HG02623 (cell line): ENCODE measurements around the gene ATRIP.

Experiments used
- ATAC-seq: cut with Tn5 transposase; IDR thresholded peaks from one replicate; pipeline ENCODE4 v1.9.1; 2021; ENCODE audit warnings: moderate library complexity; ENCODE audit not compliant: unreplicated experiment

ATRIP gene

DNA sequence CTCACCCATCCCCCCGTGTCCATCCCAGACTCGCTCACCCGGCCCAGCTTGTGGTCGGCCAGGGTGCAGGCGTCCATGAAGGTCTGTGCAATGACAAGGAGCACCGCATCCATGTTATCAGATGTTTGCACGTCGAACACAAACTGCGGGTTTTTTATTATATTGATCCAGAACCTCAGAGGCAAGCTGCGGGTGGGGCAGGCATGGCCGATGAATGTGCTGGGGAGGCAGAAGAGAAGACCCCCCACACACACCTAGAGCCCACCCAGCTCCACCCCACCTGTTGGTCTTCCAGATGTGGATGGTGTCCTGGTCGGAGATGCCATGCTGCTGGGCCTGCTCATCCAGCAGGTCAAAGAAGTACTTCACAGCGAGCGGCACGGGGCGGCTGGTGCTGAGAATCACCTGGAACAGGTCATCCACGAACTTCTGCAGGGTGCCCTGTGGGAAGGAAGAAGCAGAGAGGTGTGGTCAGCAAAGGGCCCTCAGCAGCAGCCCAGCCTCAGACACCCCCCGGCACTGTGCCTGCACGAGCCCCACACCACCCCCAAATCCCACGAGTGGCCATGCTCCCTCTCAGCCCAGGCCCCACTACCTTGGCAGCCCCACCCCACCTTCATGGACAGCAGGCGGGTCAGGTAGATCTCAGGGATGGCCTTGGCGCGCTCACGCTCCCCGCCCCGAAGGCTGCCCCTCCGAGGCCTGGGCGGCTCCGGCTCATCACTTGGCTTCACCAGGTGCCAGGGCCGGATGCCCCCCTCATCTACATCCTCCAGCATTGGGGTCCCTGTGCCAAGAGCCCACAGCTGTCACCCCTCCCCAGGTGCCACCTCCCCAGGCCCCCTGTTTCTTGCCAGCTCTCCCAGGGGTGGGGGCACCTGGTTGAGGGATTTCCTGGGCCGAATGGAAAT lies 37.0 kb upstream of the ATRIP start:
- no peak for ATAC-seq

DNA sequence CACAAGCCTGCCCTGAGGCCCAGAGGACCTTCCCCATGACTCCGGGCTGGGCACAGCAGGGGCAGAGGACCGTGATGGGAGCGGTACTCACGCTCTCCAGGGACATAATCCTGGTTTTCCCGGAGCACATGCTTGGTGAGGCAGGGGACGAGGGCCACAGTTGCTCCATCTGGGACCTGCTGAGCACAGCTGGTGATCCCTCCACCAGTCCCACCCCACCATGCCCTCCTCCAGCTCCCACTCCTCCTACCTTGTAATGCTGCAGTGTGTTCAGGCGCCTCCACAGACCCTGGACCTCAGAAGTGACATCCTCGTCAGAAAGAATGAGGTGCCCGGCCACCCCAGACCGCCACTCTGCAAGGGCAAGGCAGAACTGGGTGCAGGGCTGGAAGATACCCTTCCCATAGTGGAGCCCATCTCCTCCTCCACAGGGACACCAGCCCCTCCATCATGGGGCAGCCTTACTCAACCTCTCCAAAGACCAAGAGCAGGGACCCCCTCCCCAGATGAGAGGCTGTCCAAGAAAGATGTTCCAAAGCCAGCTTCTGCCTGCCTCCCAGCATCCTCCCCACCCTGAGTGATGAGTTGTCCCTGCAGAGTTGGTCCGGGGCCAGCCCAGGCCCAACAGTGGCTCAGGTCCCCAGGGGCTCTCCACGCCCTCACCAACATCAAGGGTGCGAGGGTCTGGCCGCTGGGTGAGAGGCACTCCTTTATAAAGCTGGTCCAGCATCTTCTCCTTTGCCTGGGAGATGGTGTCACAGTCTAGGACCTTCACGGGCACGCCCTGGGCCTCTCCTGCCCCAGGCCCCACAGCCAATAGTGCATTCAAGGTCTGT lies 36.1 kb upstream of the ATRIP start:
- no peak for ATAC-seq

DNA sequence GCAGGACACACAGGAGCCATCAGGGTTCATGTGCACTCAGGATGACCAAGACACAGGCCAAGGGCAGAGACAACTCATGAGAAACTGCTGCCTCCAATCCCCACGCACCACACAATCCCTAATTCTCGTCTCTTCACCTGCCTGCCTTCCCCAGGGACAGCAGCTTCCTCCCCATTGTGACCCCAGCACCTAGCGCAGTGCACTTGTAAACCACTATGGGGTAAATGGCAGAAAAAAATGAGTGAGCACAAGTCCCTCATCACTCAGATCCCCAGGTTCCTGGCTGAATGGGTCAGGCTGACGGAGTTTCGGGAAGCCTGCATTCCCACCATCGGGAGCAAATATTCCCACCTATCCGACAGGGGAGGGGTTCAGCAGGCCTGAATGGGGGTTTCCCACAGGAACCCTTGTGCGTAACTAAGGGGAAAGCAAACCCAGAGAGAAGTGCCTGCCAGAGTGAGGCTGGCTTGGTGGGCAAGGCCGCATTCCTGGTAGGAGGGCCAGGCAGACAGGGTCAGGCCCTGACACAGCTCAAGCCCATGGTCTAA lies 35.4 kb upstream of the ATRIP start:
- no peak for ATAC-seq

DNA sequence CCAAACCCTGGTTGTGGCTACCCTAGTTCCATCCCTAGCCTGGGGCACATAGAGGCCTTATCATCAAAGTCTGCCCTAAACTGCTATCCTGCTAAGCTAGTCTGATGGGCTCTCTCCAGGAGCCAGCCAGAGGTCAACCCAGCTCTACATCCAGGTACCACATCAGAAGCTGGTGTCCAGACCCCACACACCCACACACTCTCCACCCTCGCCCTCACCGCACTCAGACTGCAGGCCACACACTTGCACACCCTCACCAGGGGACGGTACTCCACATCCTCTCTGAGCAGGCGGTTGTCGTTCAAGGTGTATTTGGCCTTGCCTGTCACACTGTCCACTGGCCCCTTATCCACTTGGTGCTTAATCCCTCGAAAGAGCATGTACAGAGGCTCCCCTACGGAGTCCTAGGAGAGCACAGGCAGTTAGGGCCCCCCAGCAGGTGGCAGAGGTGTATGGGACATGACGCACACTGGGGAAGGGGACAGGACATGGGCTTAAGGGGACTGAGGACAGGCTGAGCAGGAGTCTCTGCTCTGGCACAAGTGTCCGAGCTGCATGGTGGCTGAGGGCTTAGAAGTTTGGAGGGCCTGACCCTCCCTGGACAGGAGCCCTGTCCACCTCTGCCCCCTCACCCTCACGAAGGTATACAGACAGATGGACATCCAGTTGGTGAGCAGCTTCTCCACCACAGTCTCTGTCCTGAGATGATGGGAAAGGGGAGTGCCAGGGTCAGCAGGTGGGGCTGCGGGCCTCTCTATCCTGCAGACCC lies 34.7 kb upstream of the ATRIP start:
- no peak for ATAC-seq

DNA sequence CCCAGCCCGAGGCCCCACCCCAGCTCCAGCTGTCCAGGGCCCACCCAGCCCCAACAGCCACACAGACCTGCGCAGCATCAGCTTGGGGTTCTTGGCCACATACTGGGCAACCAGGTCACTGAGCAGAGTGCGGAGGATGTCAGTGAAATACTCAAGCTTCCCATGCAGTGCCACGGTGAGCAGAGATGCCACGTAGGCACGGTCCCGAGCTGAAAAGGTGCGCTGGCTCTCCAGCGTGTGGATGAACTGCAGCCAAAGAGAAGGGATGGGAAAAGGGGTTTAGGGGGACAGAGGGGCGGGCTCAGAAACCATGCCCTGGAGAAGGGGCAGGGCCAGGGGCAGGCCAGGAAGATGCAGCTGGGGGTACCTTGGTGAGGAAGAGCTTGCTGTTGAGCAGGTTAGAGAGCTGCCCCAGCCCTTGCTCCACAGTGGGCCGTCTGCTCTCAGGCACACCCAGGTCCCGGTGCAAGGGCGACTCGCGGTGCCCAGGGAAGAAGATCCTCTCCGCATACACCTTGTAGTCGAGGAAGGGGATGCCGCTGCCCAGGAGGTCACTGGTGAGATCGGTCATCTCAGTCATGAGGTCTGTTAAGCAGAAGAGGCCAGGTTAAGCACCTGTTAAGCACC lies 34.0 kb upstream of the ATRIP start:
- ATAC-seq: no peak

DNA sequence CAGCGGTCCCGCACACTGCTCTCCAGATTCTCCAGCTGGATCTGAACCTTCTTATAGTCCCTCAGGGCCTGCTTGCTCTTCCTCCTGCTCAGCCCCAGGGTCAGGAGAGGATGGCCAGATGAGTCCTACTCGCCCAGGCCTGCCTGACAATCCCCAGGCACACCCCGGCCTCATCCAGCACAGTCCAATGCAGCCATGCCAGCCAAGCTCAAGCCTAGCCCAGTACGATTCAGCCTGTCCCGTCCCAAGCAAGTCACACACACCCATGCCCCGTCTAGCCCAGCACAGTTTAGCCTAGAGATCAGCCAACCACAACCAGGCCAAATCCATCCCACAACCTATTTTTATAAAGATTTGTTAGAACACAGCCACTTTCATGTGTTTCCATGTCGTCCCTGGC lies 33.5 kb upstream of the ATRIP start:
- no peak for ATAC-seq

DNA sequence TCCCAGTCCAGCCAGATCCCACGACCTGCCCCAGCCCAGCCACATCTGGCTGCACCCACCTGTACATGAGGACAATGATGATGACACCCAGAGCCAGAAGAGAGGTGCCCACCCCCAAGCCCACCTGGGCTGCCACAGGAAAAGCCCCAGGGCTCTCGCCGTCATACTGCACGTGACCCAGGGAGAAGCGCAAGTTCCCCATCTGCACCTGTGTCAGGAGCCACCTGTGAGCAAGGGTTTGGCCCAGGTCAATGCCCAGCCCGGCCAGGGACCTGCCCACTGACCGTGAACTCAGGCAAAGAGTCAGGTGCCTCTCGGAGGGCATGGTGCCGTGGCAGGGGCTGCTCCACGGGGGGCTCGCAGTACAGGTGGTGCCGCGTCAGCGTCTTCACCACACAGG lies 32.9 kb upstream of the ATRIP start:
- ATAC-seq: no peak

DNA sequence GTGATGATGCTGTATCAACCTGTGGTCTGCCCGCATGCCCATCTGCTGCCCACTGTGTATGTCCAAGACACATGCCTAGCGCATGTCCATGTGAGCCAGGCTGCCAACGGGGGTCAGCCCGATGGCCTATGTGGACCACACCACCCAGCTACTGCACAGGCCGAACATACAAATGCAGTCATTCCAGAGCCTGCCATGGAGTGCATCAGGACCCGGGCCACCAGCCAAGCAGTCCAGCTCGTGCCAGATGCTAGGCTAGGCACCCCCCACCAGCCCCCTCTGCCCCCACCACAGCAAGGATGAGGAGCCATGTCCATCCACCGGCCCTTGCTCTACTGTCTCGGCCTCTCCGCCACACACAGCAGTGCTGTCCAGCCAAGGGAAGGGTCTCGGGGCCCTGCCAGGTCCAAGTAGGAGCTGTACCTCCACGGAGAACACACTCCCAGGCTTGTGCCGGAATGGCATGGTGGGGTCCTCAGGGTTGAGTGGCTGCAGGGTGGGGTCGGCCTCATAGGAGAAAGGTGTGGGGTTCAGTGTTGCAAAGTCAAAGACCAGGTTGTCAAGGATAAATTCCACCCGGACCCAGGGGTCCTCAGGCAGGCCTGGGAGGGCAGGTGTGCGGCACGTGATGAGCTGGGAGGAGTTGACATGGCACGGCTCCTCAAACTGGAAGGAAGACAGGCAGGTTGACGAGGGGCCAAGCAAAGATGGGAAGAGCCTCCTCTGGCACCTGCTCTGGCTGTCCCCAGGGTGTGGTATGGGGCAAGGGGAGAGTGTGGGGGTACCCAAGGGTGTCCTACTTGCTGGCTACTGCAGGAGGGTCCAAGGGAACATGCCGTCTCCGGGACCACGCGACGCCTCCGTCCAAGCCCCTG lies 31.9 kb upstream of the ATRIP start:
- ATAC-seq: no peak

DNA sequence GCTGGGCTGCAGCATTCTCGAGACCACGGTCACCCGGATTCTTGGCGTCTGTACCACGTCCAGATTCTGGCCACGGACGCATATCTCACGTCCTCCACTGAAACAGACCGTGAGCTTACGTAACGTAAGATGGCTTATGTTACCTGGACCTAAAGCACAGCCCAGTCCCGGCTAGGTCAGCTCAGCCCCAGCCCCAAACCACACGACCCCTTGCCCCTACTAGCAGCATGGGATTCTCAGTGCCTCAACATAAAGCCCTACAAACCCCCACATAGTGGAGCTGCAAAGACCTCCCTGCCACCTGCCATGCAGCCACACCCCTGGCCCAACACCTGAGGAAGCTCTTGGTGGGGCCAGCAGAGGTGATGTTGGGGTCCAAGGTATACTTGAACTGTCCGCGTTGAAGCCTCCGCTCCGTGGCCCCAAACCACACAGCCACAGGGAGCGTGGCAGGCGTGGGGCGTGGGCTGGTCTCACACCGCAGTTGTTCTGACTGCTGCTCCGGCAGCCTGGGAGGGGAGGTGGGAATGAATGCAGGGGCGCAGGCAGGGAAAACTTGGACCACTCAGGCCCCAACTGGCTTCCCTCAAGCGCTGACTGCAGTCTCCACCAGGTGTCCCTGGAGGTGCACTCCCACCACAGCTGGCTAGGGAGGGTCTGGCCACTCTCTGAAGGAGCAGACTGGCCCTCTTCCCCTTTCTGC lies 31.1 kb upstream of the ATRIP start:
- ATAC-seq: no peak

DNA sequence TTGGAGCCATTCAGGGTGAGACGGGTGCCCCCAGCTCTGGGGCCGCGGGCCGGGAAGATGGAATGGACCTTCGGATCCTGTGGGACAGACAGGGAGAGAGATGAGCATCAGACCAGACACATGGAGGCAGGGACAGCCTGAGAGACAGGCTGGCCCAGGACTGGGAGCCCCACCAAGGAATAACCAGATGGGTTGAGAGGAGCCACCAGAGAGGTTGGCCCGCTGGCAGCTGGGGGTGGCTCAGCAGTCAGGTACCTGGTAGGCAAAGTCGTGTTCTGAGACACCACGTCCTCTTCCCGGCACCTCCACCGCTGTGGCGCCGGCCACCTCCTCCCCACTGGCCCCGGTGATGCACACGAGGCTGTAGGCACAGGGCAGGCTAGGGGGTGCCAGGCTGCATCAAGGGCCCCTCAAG lies 30.4 kb upstream of the ATRIP start:
- ATAC-seq: no peak

DNA sequence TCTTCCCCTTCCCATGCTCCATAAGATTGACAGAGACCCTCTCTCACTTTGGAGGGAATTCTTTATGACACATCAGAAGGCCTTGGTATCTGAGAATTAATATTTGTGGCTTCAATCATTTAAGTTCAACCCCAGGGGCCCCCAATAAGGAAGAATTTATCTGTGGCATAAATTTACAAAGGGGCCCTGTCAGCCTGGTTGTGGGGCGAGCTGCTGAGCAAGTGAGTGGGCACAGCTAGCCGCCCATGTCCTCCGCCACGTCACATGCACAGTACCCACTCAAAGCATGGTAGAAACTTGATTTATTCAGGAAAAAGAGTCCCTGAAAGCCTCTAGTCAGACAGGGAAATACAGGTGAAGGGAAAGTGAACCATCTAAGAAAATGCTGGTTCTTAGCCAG lies 30.0 kb upstream of the ATRIP start:
- ATAC-seq: no peak

DNA sequence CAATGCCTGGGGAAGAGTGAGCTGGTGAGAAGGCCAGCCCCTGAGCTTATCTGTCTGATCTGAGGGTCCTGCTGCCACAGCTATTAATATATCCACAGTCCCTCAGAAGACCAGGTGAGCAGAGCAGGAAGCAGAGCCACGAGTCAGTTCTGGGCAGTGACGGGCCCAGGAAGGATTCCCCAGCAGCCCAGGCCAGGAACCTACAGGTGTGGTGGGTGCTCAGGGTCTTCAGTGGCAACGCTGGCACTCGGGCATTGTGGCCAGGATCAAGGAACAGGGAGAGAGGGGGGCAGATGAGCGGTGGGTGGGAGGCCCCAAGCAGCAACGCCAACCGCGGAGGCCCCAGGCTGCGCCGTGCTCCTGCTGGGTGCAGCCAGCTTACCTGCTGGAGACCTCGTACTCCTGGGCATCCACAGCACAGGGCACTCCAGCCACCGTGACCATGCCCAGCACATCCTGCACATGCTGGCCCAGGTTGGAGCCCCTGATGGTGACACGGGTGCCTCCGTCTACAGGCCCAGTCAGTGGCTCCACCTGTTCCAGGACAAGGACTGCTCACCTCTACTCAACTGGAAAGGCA lies 28.9 kb upstream of the ATRIP start:
- no peak for ATAC-seq

DNA sequence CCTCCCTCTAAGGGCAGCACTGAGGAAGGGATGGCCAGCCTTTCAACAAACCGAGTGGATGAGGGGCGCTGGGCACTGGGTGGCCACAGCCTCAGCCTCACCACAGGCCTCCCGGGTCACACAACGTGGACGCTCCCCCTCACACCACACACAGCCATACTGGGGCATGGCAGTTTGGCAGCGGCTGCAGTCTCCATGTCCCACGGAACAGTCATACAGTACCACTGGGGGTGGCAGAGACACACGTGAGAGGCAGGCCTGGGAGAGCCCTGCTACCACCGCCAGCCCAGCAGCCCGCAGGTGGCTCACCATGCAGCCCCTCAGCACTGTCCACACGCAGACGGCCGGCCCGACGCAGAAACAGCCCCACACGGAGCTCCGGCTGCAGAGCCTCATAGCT lies 28.4 kb upstream of the ATRIP start:
- ATAC-seq: no peak

DNA sequence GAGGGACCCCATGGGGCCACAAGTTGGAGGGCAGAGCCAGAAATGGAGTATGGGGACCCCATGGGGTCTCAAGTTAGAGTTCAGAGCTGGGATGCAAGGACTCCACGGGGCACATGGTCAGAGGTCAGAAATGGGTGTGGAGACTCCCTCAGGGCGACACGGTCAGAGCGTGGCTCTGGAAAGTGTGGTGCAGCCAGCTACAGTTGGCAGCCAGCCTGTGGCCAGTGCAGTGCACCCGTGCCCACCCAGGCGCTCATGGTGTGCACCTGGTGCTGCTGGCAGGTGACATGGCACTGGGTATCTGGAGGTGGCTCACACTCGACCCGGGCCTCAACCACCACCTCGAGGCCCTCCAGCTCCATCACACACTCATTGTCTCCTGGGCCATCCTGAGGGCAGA lies 27.9 kb upstream of the ATRIP start:
- ATAC-seq: no peak

DNA sequence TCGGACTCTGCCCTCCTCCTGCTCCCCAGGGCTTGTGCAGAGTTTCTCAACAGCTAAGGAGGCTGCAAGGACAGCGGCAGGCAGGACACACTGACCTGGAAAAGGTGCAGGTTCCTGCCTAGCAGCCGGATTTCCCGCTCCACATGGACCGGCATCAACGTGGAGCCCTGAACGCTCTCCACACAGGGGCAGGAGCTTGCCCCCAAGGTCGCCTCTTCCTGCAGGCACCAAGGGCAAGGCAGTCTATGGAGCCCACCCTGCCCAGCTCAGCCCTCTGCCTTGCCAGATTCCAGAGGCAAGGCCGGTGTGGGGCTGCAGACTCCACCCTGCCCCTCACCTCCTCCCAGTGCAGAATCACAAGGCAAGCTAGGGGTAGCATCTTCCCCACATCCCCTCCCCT lies 27.4 kb upstream of the ATRIP start:
- ATAC-seq: no peak

DNA sequence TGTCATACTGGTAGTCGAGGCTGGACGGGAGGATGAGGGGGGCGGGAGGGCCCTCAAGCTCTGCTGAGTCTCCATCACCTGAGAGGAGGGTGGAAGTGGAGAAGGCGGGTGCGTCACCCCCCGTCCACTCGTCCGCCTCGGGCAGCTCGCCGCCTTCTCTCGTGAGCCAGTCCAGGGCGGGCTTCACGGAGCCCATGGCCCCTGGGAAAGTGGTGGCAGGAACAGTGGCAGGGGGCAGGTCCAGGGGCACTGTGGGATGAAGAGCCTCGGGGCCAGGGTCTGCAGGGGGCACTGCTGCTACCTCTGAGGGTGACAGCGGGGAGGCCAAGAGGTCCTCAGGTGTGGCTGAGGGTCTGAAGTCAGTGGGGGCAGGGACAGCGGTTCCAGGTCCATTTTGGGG lies 26.9 kb upstream of the ATRIP start:
- no peak for ATAC-seq

DNA sequence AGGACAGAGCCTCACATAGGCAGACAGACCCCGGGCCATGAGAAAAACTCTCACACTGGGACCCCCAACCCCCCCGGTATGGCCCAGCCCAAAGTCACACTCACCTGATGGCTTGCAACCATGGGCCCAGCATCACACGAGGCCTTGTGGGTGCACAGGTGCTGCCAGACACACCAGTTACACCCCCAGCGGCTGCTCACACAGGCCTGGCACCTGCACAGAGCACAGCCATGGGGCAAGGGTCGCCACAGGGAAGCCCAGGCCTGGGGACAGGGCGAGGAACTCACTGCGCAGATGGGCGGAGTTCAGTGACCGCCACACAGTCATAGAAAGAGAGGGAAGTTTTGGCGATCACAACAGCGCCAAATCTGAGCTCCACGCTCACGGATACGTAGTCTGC lies 26.0 kb upstream of the ATRIP start:
- no peak for ATAC-seq

DNA sequence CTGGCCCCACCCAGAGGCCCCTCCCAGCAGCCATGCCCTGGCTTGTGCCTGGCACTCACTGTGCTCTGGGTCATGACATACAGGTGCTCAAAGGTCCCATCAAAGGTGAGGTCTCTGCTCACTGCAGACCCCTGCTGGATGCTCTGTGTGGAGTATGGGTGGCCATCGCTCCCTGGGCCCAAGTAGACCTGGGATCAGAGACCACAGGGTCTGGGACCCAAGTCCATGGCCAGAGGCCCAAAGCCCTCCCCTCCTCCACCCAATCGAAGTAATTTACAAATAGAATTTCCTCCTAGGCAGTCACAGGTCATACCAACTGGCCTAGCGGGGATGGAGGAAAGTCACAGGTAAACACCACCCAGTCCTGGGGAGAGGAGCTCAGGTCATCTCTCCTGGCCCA lies 24.3 kb upstream of the ATRIP start:
- no peak for ATAC-seq

DNA sequence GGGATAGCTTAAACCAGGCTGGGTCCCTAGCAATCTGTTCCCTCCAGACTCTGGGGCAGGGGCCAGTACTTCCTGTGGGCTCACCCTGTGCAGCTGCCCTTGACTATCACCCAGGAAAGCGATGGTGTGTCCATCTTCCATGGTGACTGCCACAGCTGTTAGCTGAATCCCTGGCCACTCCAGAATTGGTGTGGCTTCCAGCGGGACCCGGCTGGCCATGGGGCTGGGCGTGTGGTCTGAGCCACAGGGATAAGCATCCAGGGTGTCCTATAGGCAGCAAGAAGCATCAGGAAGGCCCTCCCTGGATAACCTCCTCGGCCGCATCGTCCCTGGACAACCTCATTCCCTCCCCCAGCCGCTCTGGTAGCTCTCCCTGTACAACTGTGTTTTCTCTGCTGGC lies 23.9 kb upstream of the ATRIP start:
- ATAC-seq: no peak
